Body of pancreas (tissue), 4 donors: ENCODE results near the gene OR1M1. TPM values are rescaled to one million over a fixed set of nuclear protein-coding genes. Genes with fewer than 3 reads are reported as not detected.
A peak's percentile ranks its signal among the peaks of the same experiment; 100 is the strongest.
"Not testable (repeated sequence)": the region's sequence is repeated elsewhere in the genome, so short reads cannot be mapped to it uniquely, and the experiment has no call there.

Experiments used
- ATAC-seq: fragments of 150-250 bp; one replicate; pipeline ENCODE4 v1.9.1; 2016
- DNase-seq, 4 donors: peaks; one replicate each; pipeline ENCODE4 v3.0.0-alpha.2; 2019
- H3K27ac ChIP-seq, 4 donors: fragments of 200-600 bp; sonication (generic); 1 replicate in 3 of 4; 2 replicates in 1 of 4; pipeline versions ENCODE4 v1.5.1 to v1.6.1; 2016 to 2019; ENCODE audit warnings: mild to moderate bottlenecking in 1 of 4, mixed read lengths in 1 of 4, moderate library complexity in 1 of 4
- H3K27me3 ChIP-seq, 2 donors: fragments of 200-600 bp; sonication (generic); one replicate each; pipeline ENCODE4 v1.6.0; 2016; ENCODE audit warnings: mild to moderate bottlenecking in 1 of 2
- H3K36me3 ChIP-seq, 2 donors: fragments of 200-600 bp; sonication (generic); replicated peaks in 1 of 2; 2 replicates each; pipeline ENCODE4 v1.5.1; 2016; ENCODE audit warnings: low read depth in 2 of 2; ENCODE audit not compliant: insufficient read depth in 1 of 2
- H3K4me1 ChIP-seq: fragments of 200-600 bp; sonication (generic); one replicate; pipeline ENCODE4 v1.6.0; 2016
- H3K4me3 ChIP-seq, 2 donors: fragments of 200-600 bp; sonication (generic); 1 replicate in 1 of 2; 2 replicates in 1 of 2; pipeline ENCODE4 v1.5.1; 2016 to 2019
- H3K9me3 ChIP-seq, 3 donors: fragments of 200-600 bp; sonication (generic); 1 replicate in 2 of 3; 2 replicates in 1 of 3; pipeline ENCODE4 v1.5.1; 2016
- POLR2A ChIP-seq, 3 donors: fragments of 450-650 bp; IDR thresholded peaks; one replicate each; pipeline ENCODE4 v1.6.1; 2016; ENCODE audit warnings: antibody characterized with exemption in 3 of 3, mild to moderate bottlenecking in 2 of 3
- WGBS, 2 donors: methylation state at CpG; one replicate each; pipeline ENCODE4 v1.1.5; 2017; 5-methylcytosine and 5-hydroxymethylcytosine counted together
- intact Hi-C: fragments of 100-400 bp; cut with DNase I; formaldehyde crosslinking; loops from one replicate; pipeline ENCODE4 v1.15.1; 2023
- total RNA-seq, 2 donors: library from RNA; depleted of rRNA; stranded (reverse); fragments of >200 nt; gene quantifications; one replicate each; pipeline ENCODE4 v1.1.0, GENCODE V29; 2016
- TF ChIP-seq, protein P1 (sequence below), 7 experiments: fragments of 450-650 bp in 4 of 7; fragments of 200-600 bp in 3 of 7; sonication (generic) in 3 of 7; IDR thresholded peaks; one replicate each; pipeline ENCODE4 v1.5.1; 2016 to 2019; ENCODE audit warnings: antibody characterized with exemption in 7 of 7

OR1M1 gene
- total RNA-seq, 2 donors from 2014 or later = not detected

GRCh38 chr19:9054207-9054606 is 32.7 kb upstream of the OR1M1 start:
- Histone ChIP-seq H3K36me3 (no peaks in the 10 kb centered on the region), H3K9me3 (no peaks in the 10 kb centered on the region), H3K27ac (peak overlapping the region in 1 of 4 donors; percentile 67), H3K4me3 (no peak overlapping the region), H3K27me3 (no peaks in the 10 kb centered on the region), H3K4me1 (peaks cover 14% of the 10 kb centered on the region)
- ATAC-seq (no peak), DNase-seq (no peak)
- WGBS, 2 donors = 71 to 75% methylated on average over 8 of the region's 8 CpGs
- no peak for TF ChIP-seq POLR2A (IDR thresholded peaks at IDR 0.05)
- TF ChIP-seq, protein P1, sequence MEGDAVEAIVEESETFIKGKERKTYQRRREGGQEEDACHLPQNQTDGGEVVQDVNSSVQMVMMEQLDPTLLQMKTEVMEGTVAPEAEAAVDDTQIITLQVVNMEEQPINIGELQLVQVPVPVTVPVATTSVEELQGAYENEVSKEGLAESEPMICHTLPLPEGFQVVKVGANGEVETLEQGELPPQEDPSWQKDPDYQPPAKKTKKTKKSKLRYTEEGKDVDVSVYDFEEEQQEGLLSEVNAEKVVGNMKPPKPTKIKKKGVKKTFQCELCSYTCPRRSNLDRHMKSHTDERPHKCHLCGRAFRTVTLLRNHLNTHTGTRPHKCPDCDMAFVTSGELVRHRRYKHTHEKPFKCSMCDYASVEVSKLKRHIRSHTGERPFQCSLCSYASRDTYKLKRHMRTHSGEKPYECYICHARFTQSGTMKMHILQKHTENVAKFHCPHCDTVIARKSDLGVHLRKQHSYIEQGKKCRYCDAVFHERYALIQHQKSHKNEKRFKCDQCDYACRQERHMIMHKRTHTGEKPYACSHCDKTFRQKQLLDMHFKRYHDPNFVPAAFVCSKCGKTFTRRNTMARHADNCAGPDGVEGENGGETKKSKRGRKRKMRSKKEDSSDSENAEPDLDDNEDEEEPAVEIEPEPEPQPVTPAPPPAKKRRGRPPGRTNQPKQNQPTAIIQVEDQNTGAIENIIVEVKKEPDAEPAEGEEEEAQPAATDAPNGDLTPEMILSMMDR (IDR thresholded peaks at IDR 0.05) = no peak
- intact Hi-C loops = no loop called here

DNA sequence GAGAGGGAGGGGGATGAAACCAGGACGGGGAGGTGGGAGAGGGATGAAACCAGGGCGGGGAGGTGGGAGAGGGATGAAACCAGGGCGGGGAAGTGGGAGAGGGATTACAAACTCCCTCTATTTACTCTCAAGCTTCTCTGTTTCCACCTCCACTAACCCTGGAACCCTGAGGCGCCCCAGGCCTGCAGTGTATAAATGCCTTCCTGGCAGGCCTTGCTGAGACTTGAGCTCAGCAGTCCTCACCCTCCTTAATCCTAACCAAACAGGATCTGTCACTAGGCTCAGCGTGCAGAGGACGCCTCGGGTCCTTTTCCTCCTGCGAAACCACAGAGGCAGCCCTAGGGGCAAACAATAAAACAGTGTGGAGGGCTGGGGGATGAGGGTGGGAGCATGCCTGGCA is 32.1 kb upstream of the OR1M1 start:
- no peaks in the 10 kb centered on the region for H3K9me3 ChIP-seq
- H3K36me3 ChIP-seq = no peaks in the 10 kb centered on the region
- H3K4me3 ChIP-seq = no peak overlapping the region
- TF ChIP-seq, protein P1 (IDR thresholded peaks at IDR 0.05) = no peak
- no peak for TF ChIP-seq POLR2A (IDR thresholded peaks at IDR 0.05)
- DNase-seq (no peak), ATAC-seq (no peak)
- H3K27me3 ChIP-seq = no peaks in the 10 kb centered on the region
- peak overlapping the region in 3 of 4 donors; percentile 66 to 83 (median 67) for H3K27ac ChIP-seq
- intact Hi-C loops = no loop called here
- 25 to 42% methylated on average over 5 to 8 of the region's 8 CpGs for WGBS, 2 donors
- H3K4me1 ChIP-seq = peaks cover 14% of the 10 kb centered on the region

- H3K27me3 ChIP-seq, intact Hi-C loops, H3K9me3 ChIP-seq, H3K4me3 ChIP-seq, H3K36me3 ChIP-seq, DNase-seq, ATAC-seq: not testable (repeated sequence)
- 80 to 82% methylated on average over 9 of the region's 9 CpGs for WGBS, 2 donors
- peaks cover 14% of the 10 kb centered on the region for H3K4me1 ChIP-seq
- H3K27ac ChIP-seq = peak overlapping the region in 3 of 4 donors; percentile 66 to 83 (median 67)
Measured at GRCh38 chr19:9056131-9056530, 30.7 kb upstream of the OR1M1 start.

- TF ChIP-seq, protein P1 (IDR thresholded peaks at IDR 0.05) = no peak
- TF ChIP-seq POLR2A (IDR thresholded peaks at IDR 0.05) = no peak
- DNase-seq (no peak), ATAC-seq (no peak)
- no peaks in the 10 kb centered on the region for H3K27me3 ChIP-seq
- no peak overlapping the region for H3K4me3 ChIP-seq
- no peaks in the 10 kb centered on the region for H3K9me3 ChIP-seq
- no peaks in the 10 kb centered on the region for H3K36me3 ChIP-seq
- WGBS, 2 donors = 71 to 79% methylated on average over 4 of the region's 4 CpGs
- intact Hi-C loops = no loop called here
- peaks cover 14% of the 10 kb centered on the region for H3K4me1 ChIP-seq
- H3K27ac ChIP-seq = peak overlapping the region in 2 of 4 donors; percentile 77 to 80
Measured at GRCh38 chr19:9057505-9058258, 29.2 kb upstream of the OR1M1 start.

GRCh38 chr19:9058905-9059667 is 27.8 kb upstream of the OR1M1 start:
- Histone ChIP-seq H3K4me1 (peaks cover 14% of the 10 kb centered on the region), H3K9me3 (no peaks in the 10 kb centered on the region), H3K4me3 (no peak overlapping the region), H3K36me3 (no peaks in the 10 kb centered on the region), H3K27ac (peak overlapping the region; percentile 32 to 80 (median 76)), H3K27me3 (no peaks in the 10 kb centered on the region)
- DNase-seq (peak in 3 of 4 donors; percentile 13 to 51 (median 23)), ATAC-seq (peak; percentile 70)
- 17 to 20% methylated on average over 11 to 12 of the region's 12 CpGs for WGBS, 2 donors
- intact Hi-C loops = no loop called here
- TF ChIP-seq, protein P1 (IDR thresholded peaks at IDR 0.05) = no peak
- no peak for TF ChIP-seq POLR2A (IDR thresholded peaks at IDR 0.05)
